Panc1 (cell line): ENCODE results near the gene CCBE1.

ENCODE experiments used
- REST ChIP-seq, 2 experiments: IDR thresholded peaks; 2 replicates each; pipeline ENCODE4 v1.6.1; 2011 to 2012; ENCODE audit warnings: low read depth in 2 of 2, control low read depth in 1 of 2, low read length in 1 of 2, mild to moderate bottlenecking in 1 of 2, moderate library complexity in 1 of 2; ENCODE audit not compliant: insufficient read depth in 1 of 2
- TF ChIP-seq, protein P1 (sequence below): fragments of 450-650 bp; IDR thresholded peaks from 2 replicates; pipeline ENCODE4 v1.5.1; 2017; ENCODE audit warnings: mild to moderate bottlenecking

DNA sequence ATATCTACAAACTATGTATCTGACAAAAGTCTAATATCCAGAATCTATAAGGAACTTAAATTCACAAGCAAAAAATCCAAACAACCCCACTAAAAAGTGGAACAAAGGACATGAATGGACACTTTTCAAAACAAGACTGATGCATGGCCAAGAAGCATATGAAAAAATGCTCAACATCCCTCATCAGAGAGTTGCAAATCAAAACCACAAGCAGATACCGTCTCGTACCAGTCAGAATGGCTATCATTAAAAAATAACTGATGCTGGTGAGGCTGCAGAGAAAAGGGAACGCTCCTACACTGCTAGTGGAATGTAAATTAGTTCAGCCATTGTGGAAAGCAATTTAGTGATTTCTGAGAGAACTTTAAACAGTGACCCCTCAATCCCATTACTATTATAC lies 56.5 kb downstream of the CCBE1 start:
- TF ChIP-seq, protein P1, sequence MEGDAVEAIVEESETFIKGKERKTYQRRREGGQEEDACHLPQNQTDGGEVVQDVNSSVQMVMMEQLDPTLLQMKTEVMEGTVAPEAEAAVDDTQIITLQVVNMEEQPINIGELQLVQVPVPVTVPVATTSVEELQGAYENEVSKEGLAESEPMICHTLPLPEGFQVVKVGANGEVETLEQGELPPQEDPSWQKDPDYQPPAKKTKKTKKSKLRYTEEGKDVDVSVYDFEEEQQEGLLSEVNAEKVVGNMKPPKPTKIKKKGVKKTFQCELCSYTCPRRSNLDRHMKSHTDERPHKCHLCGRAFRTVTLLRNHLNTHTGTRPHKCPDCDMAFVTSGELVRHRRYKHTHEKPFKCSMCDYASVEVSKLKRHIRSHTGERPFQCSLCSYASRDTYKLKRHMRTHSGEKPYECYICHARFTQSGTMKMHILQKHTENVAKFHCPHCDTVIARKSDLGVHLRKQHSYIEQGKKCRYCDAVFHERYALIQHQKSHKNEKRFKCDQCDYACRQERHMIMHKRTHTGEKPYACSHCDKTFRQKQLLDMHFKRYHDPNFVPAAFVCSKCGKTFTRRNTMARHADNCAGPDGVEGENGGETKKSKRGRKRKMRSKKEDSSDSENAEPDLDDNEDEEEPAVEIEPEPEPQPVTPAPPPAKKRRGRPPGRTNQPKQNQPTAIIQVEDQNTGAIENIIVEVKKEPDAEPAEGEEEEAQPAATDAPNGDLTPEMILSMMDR, result no peak
- no peak for TF ChIP-seq REST (IDR thresholded peaks at IDR 0.05; ENCODE audit: insufficient read depth in 1 of 2, low read depth in 2 of 2, low read length in 1 of 2)
